ENCODE data around the gene GRAPL. TPM values are rescaled to one million over a fixed set of nuclear protein-coding genes. Genes with fewer than 3 reads are reported as not detected.
"Not testable (repeated sequence)": the region's sequence is repeated elsewhere in the genome, so short reads cannot be mapped to it uniquely, and the experiment has no call there.

Gene GRAPL
- polyA plus RNA-seq, 3 donors: 0.56 to 3.5 TPM; not detected in 1

DNA sequence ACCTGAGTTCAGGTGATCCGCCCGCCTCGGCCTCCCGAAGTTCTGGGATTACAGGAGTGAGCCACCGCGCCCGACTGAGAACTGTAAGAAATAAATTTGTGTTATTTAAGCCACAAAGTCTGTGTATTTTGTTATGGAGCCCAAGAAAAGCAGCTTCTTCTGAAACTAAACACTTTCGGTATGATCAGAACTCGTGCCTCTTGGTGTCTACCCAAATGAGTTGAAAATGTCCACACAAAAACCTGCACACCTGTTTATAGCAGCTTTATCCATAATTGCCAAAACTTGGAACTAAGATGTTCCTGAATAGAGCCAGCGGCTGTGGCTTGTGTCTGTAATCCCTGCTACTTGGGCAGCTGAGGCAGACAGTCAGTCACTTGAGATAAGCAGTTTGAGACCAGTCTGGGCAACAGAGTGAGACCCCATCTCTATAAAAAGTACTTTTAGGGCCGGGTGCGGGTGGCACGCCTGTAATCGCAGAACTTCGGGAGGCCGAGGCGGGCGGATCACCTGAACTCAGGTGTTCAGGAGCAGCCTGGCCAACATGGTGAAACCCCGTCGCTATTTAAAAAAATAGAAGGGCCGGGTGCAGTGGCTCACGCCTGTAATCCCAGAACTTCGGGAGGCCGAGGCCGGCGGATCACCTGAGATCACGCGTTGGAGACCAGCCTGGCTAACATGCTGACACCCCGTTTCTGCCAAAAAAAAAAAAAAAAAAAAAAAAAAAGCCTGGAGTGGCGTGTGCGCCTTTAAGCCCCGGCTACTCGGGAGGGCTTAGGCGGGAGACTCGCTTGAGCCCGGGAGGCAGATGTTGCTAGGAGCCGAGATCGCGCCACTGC lies 61.7 kb downstream of the GRAPL start:
- H3K4me1 Mint-ChIP-seq: not testable (repeated sequence)

GRCh38 chr17:19189781-19190405 lies 62.5 kb downstream of the GRAPL start:
- H3K9ac ChIP-seq (ENCODE audit: insufficient read depth, low read length, poor library complexity, severe bottlenecking); H3K36me3 Mint-ChIP-seq; H3K36me3 ChIP-seq (replicated peaks in 1 of 2; ENCODE audit: control insufficient read depth in 1 of 2, insufficient read depth in 2 of 2, low read length in 2 of 2); H3K4me3 ChIP-seq (replicated peaks in 1 of 3; ENCODE audit: low read depth in 2 of 3, low read length in 3 of 3); H3K9me3 ChIP-seq (replicated peaks in 1 of 2; ENCODE audit: control insufficient read depth in 1 of 2, insufficient read depth in 1 of 2, low read length in 2 of 2); DNase-seq; intact Hi-C loops (cut with micrococcal nuclease); H3K27me3 Mint-ChIP-seq (ENCODE audit: low read depth in 3 of 3); H3K27ac Mint-ChIP-seq; H3K4me1 ChIP-seq (ENCODE audit: control insufficient read depth in 1 of 2, insufficient read depth in 2 of 2, low read length in 2 of 2); H3K4me1 Mint-ChIP-seq; H3K4me3 Mint-ChIP-seq; H3K27ac ChIP-seq (ENCODE audit: low read depth in 1 of 2, low read length in 2 of 2); H3K79me2 ChIP-seq (ENCODE audit: insufficient read depth, low read length); H3K4me2 ChIP-seq (replicated peaks; ENCODE audit: extremely low read depth, low read length, poor library complexity, severe bottlenecking); H3K27me3 ChIP-seq (ENCODE audit: control insufficient read depth in 2 of 2, insufficient read depth in 2 of 2, low read length in 2 of 2); H2AFZ ChIP-seq (ENCODE audit: insufficient read depth, low read depth, low read length, poor library complexity, severe bottlenecking); H4K20me1 ChIP-seq (ENCODE audit: insufficient read depth, low read length); H3K9me3 Mint-ChIP-seq: not testable (repeated sequence)
- no CpG with 5 or more reads among the region's 36 CpGs for WGBS (ENCODE audit: insufficient coverage)

More for the DNA sequence above, 61.7 kb downstream of the GRAPL start:
- H3K79me2 ChIP-seq (ENCODE audit: insufficient read depth, low read length); H3K9me3 ChIP-seq (replicated peaks in 1 of 2; ENCODE audit: control insufficient read depth in 1 of 2, insufficient read depth in 1 of 2, low read length in 2 of 2); H3K27ac ChIP-seq (ENCODE audit: low read depth in 1 of 2, low read length in 2 of 2); H3K36me3 ChIP-seq (replicated peaks in 1 of 2; ENCODE audit: control insufficient read depth in 1 of 2, insufficient read depth in 2 of 2, low read length in 2 of 2); H3K4me3 Mint-ChIP-seq; H3K4me1 ChIP-seq (ENCODE audit: control insufficient read depth in 1 of 2, insufficient read depth in 2 of 2, low read length in 2 of 2); DNase-seq; H3K9me3 Mint-ChIP-seq; H4K20me1 ChIP-seq (ENCODE audit: insufficient read depth, low read length); H2AFZ ChIP-seq (ENCODE audit: insufficient read depth, low read depth, low read length, poor library complexity, severe bottlenecking); H3K36me3 Mint-ChIP-seq; H3K4me2 ChIP-seq (replicated peaks; ENCODE audit: extremely low read depth, low read length, poor library complexity, severe bottlenecking); intact Hi-C loops (cut with micrococcal nuclease); H3K27ac Mint-ChIP-seq; H3K27me3 Mint-ChIP-seq (ENCODE audit: low read depth in 3 of 3); H3K4me3 ChIP-seq (replicated peaks in 1 of 3; ENCODE audit: low read depth in 2 of 3, low read length in 3 of 3); H3K9ac ChIP-seq (ENCODE audit: insufficient read depth, low read length, poor library complexity, severe bottlenecking); H3K27me3 ChIP-seq (ENCODE audit: control insufficient read depth in 2 of 2, insufficient read depth in 2 of 2, low read length in 2 of 2): not testable (repeated sequence)
- WGBS (ENCODE audit: insufficient coverage): no CpG with 5 or more reads among the region's 39 CpGs

GRCh38 chr17:19196382-19197204 lies 69.2 kb downstream of the GRAPL start:
- H3K79me2 ChIP-seq (ENCODE audit: insufficient read depth, low read length); H3K27ac Mint-ChIP-seq; H3K36me3 ChIP-seq (replicated peaks in 1 of 2; ENCODE audit: control insufficient read depth in 1 of 2, insufficient read depth in 2 of 2, low read length in 2 of 2); H3K4me3 Mint-ChIP-seq; H3K27me3 Mint-ChIP-seq (ENCODE audit: low read depth in 3 of 3); H3K27ac ChIP-seq (ENCODE audit: low read depth in 1 of 2, low read length in 2 of 2); H3K4me1 Mint-ChIP-seq; H3K9me3 ChIP-seq (replicated peaks in 1 of 2; ENCODE audit: control insufficient read depth in 1 of 2, insufficient read depth in 1 of 2, low read length in 2 of 2); intact Hi-C loops (cut with micrococcal nuclease); H3K36me3 Mint-ChIP-seq; H3K9me3 Mint-ChIP-seq; H2AFZ ChIP-seq (ENCODE audit: insufficient read depth, low read depth, low read length, poor library complexity, severe bottlenecking); H3K4me2 ChIP-seq (replicated peaks; ENCODE audit: extremely low read depth, low read length, poor library complexity, severe bottlenecking); DNase-seq; H3K4me1 ChIP-seq (ENCODE audit: control insufficient read depth in 1 of 2, insufficient read depth in 2 of 2, low read length in 2 of 2); H3K9ac ChIP-seq (ENCODE audit: insufficient read depth, low read length, poor library complexity, severe bottlenecking); H3K27me3 ChIP-seq (ENCODE audit: control insufficient read depth in 2 of 2, insufficient read depth in 2 of 2, low read length in 2 of 2); H4K20me1 ChIP-seq (ENCODE audit: insufficient read depth, low read length): not testable (repeated sequence)
- no CpG with 5 or more reads among the region's 33 CpGs for WGBS (ENCODE audit: insufficient coverage)
- H3K4me3 ChIP-seq (replicated peaks in 1 of 3; ENCODE audit: low read depth in 2 of 3, low read length in 3 of 3): peak overlapping the region in 1 of 3 experiments; percentile 29

DNA sequence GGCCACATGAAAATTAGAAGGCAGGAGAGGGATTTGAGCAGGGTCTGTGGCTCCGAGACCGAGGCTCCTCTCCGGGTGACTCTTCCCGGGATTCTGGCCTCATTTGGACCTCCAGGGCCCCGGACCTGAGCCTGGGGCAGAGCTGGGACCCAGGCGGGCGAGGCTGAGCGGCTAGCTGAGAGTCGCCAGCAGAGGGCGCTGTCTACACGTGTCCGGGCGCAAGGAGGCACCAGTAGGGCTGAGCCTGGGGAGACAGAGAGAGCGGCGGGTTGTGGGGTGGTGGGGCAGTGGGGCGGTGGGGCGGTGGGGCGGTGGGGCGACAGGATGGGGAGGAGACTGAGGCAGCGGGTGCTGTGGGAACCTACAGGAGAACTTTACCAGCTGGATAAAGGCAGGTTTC lies 75.1 kb downstream of the GRAPL start:
- H3K27me3 ChIP-seq (ENCODE audit: control insufficient read depth in 2 of 2, insufficient read depth in 2 of 2, low read length in 2 of 2); H3K4me3 Mint-ChIP-seq; H3K9me3 ChIP-seq (replicated peaks in 1 of 2; ENCODE audit: control insufficient read depth in 1 of 2, insufficient read depth in 1 of 2, low read length in 2 of 2); H3K4me1 Mint-ChIP-seq; H2AFZ ChIP-seq (ENCODE audit: insufficient read depth, low read depth, low read length, poor library complexity, severe bottlenecking); H3K79me2 ChIP-seq (ENCODE audit: insufficient read depth, low read length); H3K9ac ChIP-seq (ENCODE audit: insufficient read depth, low read length, poor library complexity, severe bottlenecking); H4K20me1 ChIP-seq (ENCODE audit: insufficient read depth, low read length); H3K9me3 Mint-ChIP-seq; H3K4me1 ChIP-seq (ENCODE audit: control insufficient read depth in 1 of 2, insufficient read depth in 2 of 2, low read length in 2 of 2); H3K4me3 ChIP-seq (replicated peaks in 1 of 3; ENCODE audit: low read depth in 2 of 3, low read length in 3 of 3); intact Hi-C loops (cut with micrococcal nuclease); H3K36me3 ChIP-seq (replicated peaks in 1 of 2; ENCODE audit: control insufficient read depth in 1 of 2, insufficient read depth in 2 of 2, low read length in 2 of 2); H3K36me3 Mint-ChIP-seq; H3K27me3 Mint-ChIP-seq (ENCODE audit: low read depth in 3 of 3); H3K27ac Mint-ChIP-seq; H3K27ac ChIP-seq (ENCODE audit: low read depth in 1 of 2, low read length in 2 of 2); H3K4me2 ChIP-seq (replicated peaks; ENCODE audit: extremely low read depth, low read length, poor library complexity, severe bottlenecking); DNase-seq: not testable (repeated sequence)
- no CpG with 5 or more reads among the region's 20 CpGs for WGBS (ENCODE audit: insufficient coverage)

Measured in CD14-positive monocyte (primary cell).